H1 (cell line): Measurements from ENCODE around the gene SYF2. TPM values are rescaled to one million over a fixed set of nuclear protein-coding genes. Genes with fewer than 3 reads are reported as not detected.

Experiments used
- CTCF ChIA-PET: fragments of 300-600 bp; sonication (Branson Sonifier 250); formaldehyde crosslinking; loops from one replicate; lab custom pipeline; 2021; ENCODE audit not compliant: partially characterized antibody; lab: Charles Lee
- POLR2A ChIA-PET: fragments of 300-600 bp; sonication (Branson Sonifier 250); formaldehyde crosslinking; loops from one replicate; lab custom pipeline; 2021; ENCODE audit warnings: inconsistent platforms; ENCODE audit not compliant: partially characterized antibody; lab: Charles Lee
- DNase-seq, 2 experiments: peaks; one replicate each; pipeline versions ENCODE4 v3.0.0 to v3.0.0-alpha.2; 2010 to 2022; ENCODE audit warnings: low spot score in 2 of 2, low read depth in 1 of 2, mixed read lengths in 1 of 2
- FAIRE-seq: peaks from 2 replicates; lab custom pipeline; 2011; peaks lifted over from hg19 to GRCh38; lab: Jason Lieb, UNC
- H2AFZ ChIP-seq: 2 replicates; pipeline ENCODE4 v1.8.1; 2012; ENCODE audit warnings: low read length, inconsistent platforms
- H2AK5ac ChIP-seq: 2 replicates; pipeline ENCODE4 v1.6.1; 2013; ENCODE audit warnings: low read depth, low read length
- H2BK120ac ChIP-seq: replicated peaks from 2 replicates; pipeline ENCODE3; 2013; ENCODE audit warnings: low read depth, low read length, inconsistent platforms
- H2BK12ac ChIP-seq: 2 replicates; pipeline ENCODE4 v1.6.1; 2013; ENCODE audit warnings: low read depth, low read length
- H2BK15ac ChIP-seq: 2 replicates; pipeline ENCODE4 v1.6.1; 2013; ENCODE audit warnings: low read length
- H2BK20ac ChIP-seq: 2 replicates; pipeline ENCODE4 v1.6.1; 2013; ENCODE audit warnings: low read length
- H2BK5ac ChIP-seq: 2 replicates; pipeline ENCODE4 v1.6.1; 2013; ENCODE audit warnings: low read depth, low read length
- H3K14ac ChIP-seq: 2 replicates; pipeline ENCODE4 v1.6.1; 2013; ENCODE audit warnings: inconsistent platforms; ENCODE audit not compliant: insufficient read length
- H3K18ac ChIP-seq: 2 replicates; pipeline ENCODE4 v1.6.1; 2013; ENCODE audit warnings: low read length; ENCODE audit errors: extremely low read depth
- H3K23ac ChIP-seq: 2 replicates; pipeline ENCODE4 v1.6.1; 2013; ENCODE audit warnings: inconsistent platforms; ENCODE audit not compliant: insufficient read length
- H3K23me2 ChIP-seq: 2 replicates; pipeline ENCODE4 v1.6.1; 2013; ENCODE audit warnings: low read depth, low read length
- H3K27ac ChIP-seq: 2 replicates; pipeline ENCODE4 v1.6.1; 2011; ENCODE audit warnings: low read depth, low read length, inconsistent platforms
- H3K27me3 ChIP-seq, 4 experiments: replicated peaks in 1 of 4; 1 replicate in 1 of 4; 2 replicates in 3 of 4; pipeline versions ENCODE4 v1.6.1 to v1.8.1; 2011 to 2013; ENCODE audit warnings: low read length in 3 of 4, mild to moderate bottlenecking in 3 of 4, inconsistent platforms in 2 of 4, mixed read lengths in 2 of 4, moderate library complexity in 1 of 4; ENCODE audit not compliant: control insufficient read depth in 3 of 4, insufficient read depth in 3 of 4; ENCODE audit errors: extremely low read depth in 1 of 4
- H3K36me3 ChIP-seq, 4 experiments: 2 replicates each; pipeline versions ENCODE4 v1.6.1 to v1.8.1; 2011 to 2013; ENCODE audit warnings: mild to moderate bottlenecking in 4 of 4, low read length in 3 of 4, moderate library complexity in 2 of 4, control low read depth in 1 of 4, inconsistent platforms in 1 of 4; ENCODE audit not compliant: insufficient read depth in 4 of 4, control insufficient read depth in 2 of 4
- H3K4ac ChIP-seq: replicated peaks from 2 replicates; pipeline ENCODE3; 2013; ENCODE audit warnings: low read length, low read depth, mixed read lengths, inconsistent platforms; ENCODE audit not compliant: insufficient read length
- H3K4me1 ChIP-seq, 4 experiments: replicated peaks in 1 of 4; 1 replicate in 1 of 4; 2 replicates in 3 of 4; pipeline versions ENCODE4 v1.6.1 to v1.8.1; 2011 to 2013; ENCODE audit warnings: low read length in 3 of 4, inconsistent platforms in 2 of 4, mixed read lengths in 1 of 4; ENCODE audit not compliant: insufficient read depth in 4 of 4, control insufficient read depth in 3 of 4
- H3K4me2 ChIP-seq, 2 experiments: 2 replicates each; pipeline versions ENCODE4 v1.6.1 to v1.8.1; 2011 to 2013; ENCODE audit warnings: low read depth in 2 of 2, low read length in 2 of 2, control low read depth in 1 of 2, inconsistent platforms in 1 of 2, mild to moderate bottlenecking in 1 of 2; ENCODE audit not compliant: insufficient read depth in 1 of 2
- H3K4me3 ChIP-seq, 4 experiments: fragments of 200-600, 300-600 bp in 1 of 4; sonication (generic), shearing (Covaris generic), sonication (Bioruptor Twin) in 1 of 4; 2 replicates each; pipeline versions ENCODE4 v1.5.1 to v1.8.1; 2011 to 2016; ENCODE audit warnings: low read length in 4 of 4, low read depth in 3 of 4, control low read depth in 2 of 4, inconsistent platforms in 2 of 4, mild to moderate bottlenecking in 2 of 4, mixed read lengths in 1 of 4, moderate library complexity in 1 of 4; ENCODE audit not compliant: insufficient read depth in 2 of 4; ENCODE audit errors: extremely low read depth in 1 of 4
- H3K56ac ChIP-seq: replicated peaks from 2 replicates; pipeline ENCODE3; 2013; ENCODE audit warnings: low read depth, mild to moderate bottlenecking, mixed read lengths, low read length, inconsistent platforms; ENCODE audit not compliant: insufficient read length
- H3K79me1 ChIP-seq: 2 replicates; pipeline ENCODE4 v1.6.1; 2013; ENCODE audit warnings: low read depth, low read length, control low read depth
- H3K79me2 ChIP-seq, 2 experiments: 2 replicates each; pipeline versions ENCODE4 v1.6.1 to v1.8.1; 2012 to 2013; ENCODE audit warnings: low read length in 2 of 2, mild to moderate bottlenecking in 2 of 2, inconsistent platforms in 1 of 2; ENCODE audit not compliant: insufficient read depth in 2 of 2, control insufficient read depth in 1 of 2
- H3K9ac ChIP-seq, 4 experiments: replicated peaks in 1 of 4; 1 replicate in 1 of 4; 2 replicates in 3 of 4; pipeline versions ENCODE4 v1.6.1 to v1.8.1; 2011 to 2013; ENCODE audit warnings: low read depth in 3 of 4, low read length in 3 of 4, control low read depth in 2 of 4, mild to moderate bottlenecking in 2 of 4, moderate library complexity in 2 of 4, inconsistent platforms in 1 of 4; ENCODE audit errors: extremely low read depth in 1 of 4
- H3K9me3 ChIP-seq, 2 experiments: 2 replicates each; pipeline versions ENCODE4 v1.6.1 to v1.8.1; 2012 to 2013; ENCODE audit warnings: mild to moderate bottlenecking in 2 of 2, moderate library complexity in 2 of 2, control low read depth in 1 of 2, inconsistent platforms in 1 of 2, low read depth in 1 of 2, low read length in 1 of 2, mixed read lengths in 1 of 2; ENCODE audit not compliant: insufficient read depth in 2 of 2
- H4K20me1 ChIP-seq, 2 experiments: replicated peaks in 1 of 2; 2 replicates each; pipeline versions ENCODE3 to v1.8.1; 2011 to 2013; ENCODE audit warnings: inconsistent platforms in 2 of 2, low read length in 2 of 2, mild to moderate bottlenecking in 1 of 2; ENCODE audit not compliant: insufficient read depth in 2 of 2, control insufficient read depth in 1 of 2
- H4K5ac ChIP-seq: 2 replicates; pipeline ENCODE4 v1.6.1; 2013; ENCODE audit warnings: low read length, low read depth, mixed read lengths, inconsistent platforms; ENCODE audit not compliant: insufficient read length
- H4K8ac ChIP-seq: 2 replicates; pipeline ENCODE4 v1.8.0; 2013; ENCODE audit warnings: mild to moderate bottlenecking, moderate library complexity, low read length, inconsistent platforms; ENCODE audit not compliant: insufficient read depth; ENCODE audit errors: extremely low read depth
- H4K91ac ChIP-seq: replicated peaks from 2 replicates; pipeline ENCODE3; 2013; ENCODE audit warnings: low read length, mixed read lengths, inconsistent platforms; ENCODE audit not compliant: insufficient read length
- CTBP2 ChIP-seq: IDR thresholded peaks from 2 replicates; pipeline ENCODE4 v1.7.0; 2011; ENCODE audit warnings: borderline replicate concordance, mild to moderate bottlenecking, moderate library complexity, mixed read lengths, low read length; ENCODE audit not compliant: insufficient read depth, insufficient read length
- EZH2 ChIP-seq: fragments of 200-600 bp; sonication (generic); IDR thresholded peaks from 2 replicates; pipeline ENCODE4 v1.7.1; 2012; ENCODE audit warnings: low read depth, mild to moderate bottlenecking, moderate library complexity, low read length, inconsistent platforms; ENCODE audit not compliant: severe bottlenecking
- RAD21 ChIP-seq, 2 experiments: IDR thresholded peaks in 1 of 2; conservative IDR thresholded peaks in 1 of 2; 2 replicates each; pipeline ENCODE4 v1.6.1; 2011; ENCODE audit warnings: low read depth in 2 of 2, low read length in 2 of 2, improper control_type of control experiment in 1 of 2, inconsistent platforms in 1 of 2, mild to moderate bottlenecking in 1 of 2, moderate library complexity in 1 of 2
- WGBS, 2 experiments: shearing (Covaris generic) in 1 of 2; methylation state at CpG; one replicate each; pipeline versions ENCODE4 v1.1.6 to v1.1.7; 2013 to 2015; ENCODE audit warnings: low lambda C conversion rate in 2 of 2, mixed read lengths in 2 of 2, inconsistent platforms in 1 of 2, low coverage in 1 of 2, missing lambda C conversion rate in 1 of 2; ENCODE audit not compliant: insufficient replicate concordance in 2 of 2, insufficient coverage in 1 of 2, insufficient read length in 1 of 2; ENCODE audit errors: extremely low coverage in 1 of 2, missing lambda C conversion rate in 1 of 2; 5-methylcytosine and 5-hydroxymethylcytosine counted together
- polyA plus RNA-seq, 7 experiments: library from polyadenylated mRNA; depleted of rRNA in 3 of 7; stranded (reverse) in 5 of 7; unstranded in 2 of 7; fragments of >200 nt in 5 of 7; fragments of 200-250 nt in 2 of 7; gene quantifications; 1 replicate in 5 of 7; 2 replicates in 1 of 7; 4 replicates in 1 of 7; pipeline versions ENCODE4 v1.2.1 to v1.2.3, GENCODE V29; 2011 to 2013; ENCODE audit warnings: missing spikeins in 2 of 7, mixed read lengths in 2 of 7
- total RNA-seq: library from RNA; stranded (reverse); fragmentation: NEBNext Ultra II Directional; extraction: Animal tissue kit (Norgen Biotek cat#: 25700); gene quantifications from 2 replicates; pipeline ENCODE4 v1.2.1, GENCODE V29; 2021

Gene SYF2
- total and polyA plus RNA-seq, 2 of the 8 experiments (the other 6 are each of a cell fraction or from before 2014, with no cell fraction given), result 7.5 to 33.0 TPM

GRCh38 chr1:25195835-25196234 lies 36.5 kb downstream of the SYF2 start:
- H2BK120ac ChIP-seq, result no peak overlapping the region
- WGBS, 2 experiments, result 81% methylated on average over 6 of the region's 6 CpGs; no CpG with 5 or more reads in 1 of the 2 experiments
- H4K8ac ChIP-seq, result no peak overlapping the region
- no peak overlapping the region for H4K5ac ChIP-seq
- no peak for DNase-seq
- no peaks in the 10 kb centered on the region for H3K79me2 ChIP-seq
- H3K36me3 ChIP-seq, result no peaks in the 10 kb centered on the region
- ChIA-PET POLR2A (interaction anchor here (0.6 kb wide), 1 partner anchor 18 kb away, joined by 3 read pairs; no protein-coding TSS in a partner anchor), CTCF (interaction anchor here (0.5 to 1.8 kb wide), 4 partner anchors 9 to 67 kb away, joined by 3 to 9 read pairs (median 3); no protein-coding TSS in a partner anchor)
- no peak overlapping the region for H2AFZ ChIP-seq
- no peak overlapping the region for H3K4me3 ChIP-seq
- H3K9me3 ChIP-seq, result no peaks in the 10 kb centered on the region
- H4K20me1 ChIP-seq, result peaks cover 0 to 4% of the 10 kb centered on the region in 2 experiments
- no peak overlapping the region for H2BK15ac ChIP-seq
- H3K9ac ChIP-seq, result no peak overlapping the region
- H3K23me2 ChIP-seq, result peaks cover 4% of the 10 kb centered on the region; the same call in 1 of the 2 replicates
- FAIRE-seq, result no peak
- no peak overlapping the region for H2AK5ac ChIP-seq
- H2BK12ac ChIP-seq, result 0 out of 2 replicates have a peak overlapping the region, but pooled peaks have one; percentile 39
- no peak overlapping the region for H3K4ac ChIP-seq
- no peaks in the 10 kb centered on the region for H3K27me3 ChIP-seq
- no peak overlapping the region for H2BK20ac ChIP-seq
- H3K79me1 ChIP-seq, result no peaks in the 10 kb centered on the region
- no peak overlapping the region for H3K18ac ChIP-seq
- H3K4me2 ChIP-seq, result no peak overlapping the region
- H3K4me1 ChIP-seq, result peaks cover 2 to 9% (median 4%) of the 10 kb centered on the region in 4 experiments; a peak in 3 of 7 replicates
- no peak overlapping the region for H3K14ac ChIP-seq
- H3K27ac ChIP-seq, result no peak overlapping the region
- no peak overlapping the region for H4K91ac ChIP-seq
- H3K56ac ChIP-seq, result no peak overlapping the region
- H2BK5ac ChIP-seq, result no peak overlapping the region
- TF ChIP-seq RAD21 (IDR thresholded peaks at IDR 0.05 in 1 of 2, conservative IDR thresholded peaks at IDR 0.05 in 1 of 2; ENCODE audit: low read depth in 2 of 2, low read length in 2 of 2), result no peak
- TF ChIP-seq CTBP2, result no peak
- no peak for TF ChIP-seq EZH2
- TF ChIP-seq, all 59 proteins: peak for 0
- H3K23ac ChIP-seq, result no peak overlapping the region
